ENCODE results near the gene OR6V1. TPM values are rescaled to one million over a fixed set of nuclear protein-coding genes. Genes with fewer than 3 reads are reported as not detected.

The OR6V1 gene
- total RNA-seq, 3 donors from 2014 or later = not detected

DNA sequence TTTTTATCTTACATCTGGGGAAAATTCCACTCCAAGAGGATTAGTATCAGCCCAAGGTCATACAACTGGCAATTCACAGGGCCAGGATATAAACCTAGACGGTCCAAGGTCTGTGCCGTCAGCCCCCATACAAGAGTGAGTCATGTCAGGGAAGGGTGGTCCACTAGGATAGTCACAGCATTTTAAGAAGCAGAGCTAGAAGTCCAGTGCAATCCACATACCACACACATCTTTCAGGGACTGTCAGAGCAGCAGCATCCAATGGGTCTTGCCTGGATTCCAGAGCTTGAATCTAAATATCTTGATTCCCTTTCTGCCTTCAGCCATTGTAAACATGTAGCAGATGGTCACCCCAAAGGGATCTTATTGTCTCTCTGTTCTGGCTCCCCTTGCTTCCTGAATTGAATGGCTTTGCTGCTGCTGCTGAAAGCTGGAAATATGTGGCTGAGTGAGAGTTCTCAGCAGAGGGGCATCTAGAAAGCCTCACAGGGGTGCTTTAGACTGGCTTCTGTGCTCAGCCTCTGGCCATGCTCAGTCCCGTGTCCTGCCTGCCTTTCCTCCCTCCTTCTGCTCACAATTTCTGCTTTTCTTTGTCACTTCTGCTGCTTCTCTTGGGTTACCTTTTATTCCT, 9.9 kb upstream of the OR6V1 start:
- intact Hi-C loops (cut with DNase I; ENCODE audit: low total_unique reads) = no loop called here
- no peak for DNase-seq (ENCODE audit: low spot score in 2 of 2)
- Histone ChIP-seq H3K36me3 (no peaks in the 10 kb centered on the region), H3K4me1 (no peaks in the 10 kb centered on the region), H3K27ac (no peak overlapping the region), H3K9me3 (no peaks in the 10 kb centered on the region), H3K27me3 (no peaks in the 10 kb centered on the region), H3K4me3 (no peak overlapping the region)
- no peak for TF ChIP-seq POLR2AphosphoS5 (IDR thresholded peaks at IDR 0.05)
- no peak for TF ChIP-seq POLR2A (IDR thresholded peaks at IDR 0.05)
- TF ChIP-seq, protein P1, sequence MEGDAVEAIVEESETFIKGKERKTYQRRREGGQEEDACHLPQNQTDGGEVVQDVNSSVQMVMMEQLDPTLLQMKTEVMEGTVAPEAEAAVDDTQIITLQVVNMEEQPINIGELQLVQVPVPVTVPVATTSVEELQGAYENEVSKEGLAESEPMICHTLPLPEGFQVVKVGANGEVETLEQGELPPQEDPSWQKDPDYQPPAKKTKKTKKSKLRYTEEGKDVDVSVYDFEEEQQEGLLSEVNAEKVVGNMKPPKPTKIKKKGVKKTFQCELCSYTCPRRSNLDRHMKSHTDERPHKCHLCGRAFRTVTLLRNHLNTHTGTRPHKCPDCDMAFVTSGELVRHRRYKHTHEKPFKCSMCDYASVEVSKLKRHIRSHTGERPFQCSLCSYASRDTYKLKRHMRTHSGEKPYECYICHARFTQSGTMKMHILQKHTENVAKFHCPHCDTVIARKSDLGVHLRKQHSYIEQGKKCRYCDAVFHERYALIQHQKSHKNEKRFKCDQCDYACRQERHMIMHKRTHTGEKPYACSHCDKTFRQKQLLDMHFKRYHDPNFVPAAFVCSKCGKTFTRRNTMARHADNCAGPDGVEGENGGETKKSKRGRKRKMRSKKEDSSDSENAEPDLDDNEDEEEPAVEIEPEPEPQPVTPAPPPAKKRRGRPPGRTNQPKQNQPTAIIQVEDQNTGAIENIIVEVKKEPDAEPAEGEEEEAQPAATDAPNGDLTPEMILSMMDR (IDR thresholded peaks at IDR 0.05) = no peak

DNA sequence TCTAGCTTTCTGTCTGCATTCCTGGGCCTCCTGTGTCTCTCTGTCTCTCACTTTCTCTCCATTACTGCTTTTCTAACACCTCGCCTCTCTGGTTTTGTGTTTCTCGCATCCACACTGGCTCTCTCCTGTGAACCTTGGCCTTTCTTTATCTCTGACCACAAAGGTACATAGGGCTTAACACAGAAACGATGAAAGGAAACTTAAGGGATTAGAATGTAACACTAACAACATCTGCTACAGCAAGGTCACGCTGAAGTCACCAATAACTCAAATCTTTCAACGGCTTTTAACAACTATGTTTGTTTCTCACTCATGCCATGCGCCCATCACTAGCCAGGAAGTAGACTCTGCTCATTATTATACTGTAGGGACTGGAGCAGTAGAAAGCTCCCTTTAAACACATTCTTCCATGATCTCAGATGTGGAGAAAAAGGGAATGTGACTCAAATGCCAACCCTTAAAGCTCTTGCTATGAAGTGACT, 9.3 kb upstream of the OR6V1 start:
- DNase-seq (ENCODE audit: low spot score in 2 of 2) = no peak
- no peak overlapping the region for H3K4me3 ChIP-seq
- no peaks in the 10 kb centered on the region for H3K27me3 ChIP-seq
- TF ChIP-seq, protein P1 (IDR thresholded peaks at IDR 0.05) = no peak
- TF ChIP-seq POLR2AphosphoS5 (IDR thresholded peaks at IDR 0.05) (no peak), POLR2A (IDR thresholded peaks at IDR 0.05) (no peak)
- intact Hi-C loops (cut with DNase I; ENCODE audit: low total_unique reads) = no loop called here
- H3K36me3 ChIP-seq = no peaks in the 10 kb centered on the region
- no peaks in the 10 kb centered on the region for H3K9me3 ChIP-seq
- no peak overlapping the region for H3K27ac ChIP-seq
- H3K4me1 ChIP-seq = no peaks in the 10 kb centered on the region

DNA sequence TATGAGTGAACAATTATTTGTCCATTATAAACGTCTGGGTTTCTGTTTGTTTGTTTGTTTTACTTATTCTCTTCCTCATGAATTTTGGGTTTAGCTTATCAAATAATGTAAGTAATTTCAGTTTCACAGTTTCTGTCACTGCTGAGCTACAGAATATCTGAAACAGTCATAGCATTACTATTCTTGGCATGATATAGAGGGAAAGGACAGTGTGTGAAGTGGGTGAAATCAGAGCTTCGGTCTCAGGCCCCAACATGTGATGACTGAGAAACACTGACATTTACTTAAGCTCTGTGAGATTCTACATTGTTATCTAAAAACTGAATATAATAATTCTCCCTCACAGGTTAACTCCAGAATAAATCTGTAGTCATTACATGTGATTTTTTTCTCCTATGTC, 8.8 kb upstream of the OR6V1 start:
- no peak for DNase-seq (ENCODE audit: low spot score in 2 of 2)
- no peaks in the 10 kb centered on the region for H3K27me3 ChIP-seq
- no peaks in the 10 kb centered on the region for H3K4me1 ChIP-seq
- H3K36me3 ChIP-seq = no peaks in the 10 kb centered on the region
- TF ChIP-seq, protein P1 (IDR thresholded peaks at IDR 0.05) = no peak
- no peak for TF ChIP-seq POLR2AphosphoS5 (IDR thresholded peaks at IDR 0.05)
- TF ChIP-seq POLR2A (IDR thresholded peaks at IDR 0.05) = no peak
- intact Hi-C loops (cut with DNase I; ENCODE audit: low total_unique reads) = no loop called here
- no peak overlapping the region for H3K4me3 ChIP-seq
- no peaks in the 10 kb centered on the region for H3K9me3 ChIP-seq
- no peak overlapping the region for H3K27ac ChIP-seq

DNA sequence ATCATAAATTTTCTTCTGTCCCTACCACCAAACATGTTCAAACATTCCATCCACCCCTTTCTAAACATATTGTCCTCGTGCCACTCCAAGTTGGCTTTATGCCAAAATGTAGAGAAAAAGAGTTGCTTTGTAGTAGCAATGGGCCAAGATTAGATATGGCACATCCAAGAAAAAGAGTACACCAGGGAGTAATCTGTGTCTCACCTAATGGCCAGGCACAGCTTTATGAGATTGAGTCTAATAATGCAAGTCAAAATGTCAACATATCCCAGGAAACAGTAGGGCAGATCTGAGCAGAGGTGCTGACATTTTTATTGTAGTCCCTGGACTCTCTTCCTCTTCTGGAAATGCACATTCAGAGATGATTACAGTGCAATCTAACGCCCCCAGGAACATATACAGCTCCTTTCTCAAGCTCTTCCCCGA, 5.7 kb upstream of the OR6V1 start:
- no peaks in the 10 kb centered on the region for H3K36me3 ChIP-seq
- TF ChIP-seq, protein P1 (IDR thresholded peaks at IDR 0.05) = no peak
- TF ChIP-seq POLR2A (IDR thresholded peaks at IDR 0.05) = no peak
- no peak for TF ChIP-seq POLR2AphosphoS5 (IDR thresholded peaks at IDR 0.05)
- no peak for DNase-seq (ENCODE audit: low spot score in 2 of 2)
- H3K4me3 ChIP-seq = no peak overlapping the region
- H3K9me3 ChIP-seq = no peaks in the 10 kb centered on the region
- intact Hi-C loops (cut with DNase I; ENCODE audit: low total_unique reads) = no loop called here
- H3K27me3 ChIP-seq = no peaks in the 10 kb centered on the region
- H3K4me1 ChIP-seq = no peaks in the 10 kb centered on the region
- no peak overlapping the region for H3K27ac ChIP-seq

DNA sequence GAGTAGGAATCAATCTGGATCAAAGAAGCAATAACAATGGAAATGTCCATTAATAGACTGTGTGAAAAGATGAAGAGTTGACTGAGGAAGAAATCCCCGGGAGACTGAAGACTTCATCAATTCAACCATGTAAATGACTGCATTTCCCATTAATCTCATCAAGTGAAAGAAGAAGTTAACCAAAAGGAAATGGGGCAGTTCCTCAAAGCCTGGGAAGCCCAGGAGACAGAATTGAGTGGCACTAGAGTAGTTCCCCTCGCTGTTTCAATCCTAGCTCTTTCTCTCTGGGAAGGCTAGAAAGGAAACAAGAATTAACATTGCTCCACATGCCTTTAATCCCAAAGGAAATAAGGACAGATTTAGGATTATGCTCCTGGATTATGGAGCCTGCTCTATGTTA, 4.8 kb upstream of the OR6V1 start:
- Histone ChIP-seq H3K27ac (no peak overlapping the region), H3K36me3 (no peaks in the 10 kb centered on the region), H3K4me1 (no peaks in the 10 kb centered on the region), H3K9me3 (no peaks in the 10 kb centered on the region), H3K4me3 (no peak overlapping the region), H3K27me3 (no peaks in the 10 kb centered on the region)
- TF ChIP-seq, protein P1 (IDR thresholded peaks at IDR 0.05) = no peak
- TF ChIP-seq POLR2AphosphoS5 (IDR thresholded peaks at IDR 0.05) = no peak
- TF ChIP-seq POLR2A (IDR thresholded peaks at IDR 0.05) = no peak
- no peak for DNase-seq (ENCODE audit: low spot score in 2 of 2)
- intact Hi-C loops (cut with DNase I; ENCODE audit: low total_unique reads) = no loop called here
